ENCODE results near the gene CD3G.
A peak's percentile ranks its signal among the peaks of the same experiment; 100 is the strongest.
"Not testable (repeated sequence)": the region's sequence is repeated elsewhere in the genome, so short reads cannot be mapped to it uniquely, and the experiment has no call there.

Gene CD3G

GRCh38 chr11:118382954-118383353, 38.8 kb downstream of the CD3G start:
- DNase-seq = no peak

DNA sequence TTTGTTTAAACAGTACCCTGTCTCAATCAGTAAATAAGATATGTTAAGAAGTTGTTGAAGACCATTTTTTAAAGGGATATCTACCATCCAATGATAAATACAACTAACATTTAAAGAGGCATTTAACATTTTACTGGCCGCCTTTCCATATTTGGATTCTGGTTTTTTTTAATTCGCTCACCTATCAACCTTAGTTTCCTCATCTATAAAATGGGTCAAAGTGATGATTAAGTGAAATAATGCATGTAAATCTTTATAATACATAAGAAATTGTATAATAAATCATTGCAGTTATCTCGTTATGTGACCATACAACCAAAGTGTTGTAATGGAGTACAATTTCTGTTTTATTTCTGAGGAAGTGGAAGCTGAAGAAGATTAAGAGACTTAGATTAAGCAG, 39.5 kb downstream of the CD3G start:
- DNase-seq = no peak

GRCh38 chr11:118396097-118396501, 52.0 kb downstream of the CD3G start:
- DNase-seq = no peak

- no peak for DNase-seq
Observed at GRCh38 chr11:118397448-118397847, 53.3 kb downstream of the CD3G start.

GRCh38 chr11:118398791-118399559, 54.8 kb downstream of the CD3G start:
- DNase-seq = no peak

GRCh38 chr11:118401151-118401879, 57.2 kb downstream of the CD3G start, which contains the start of gene ATP5MG:
Gene ATP5MG (plus strand): TSS chr11:118401606. CDS start chr11:118401666, 60 bp downstream.
- peak; percentile 93 for DNase-seq

DNA sequence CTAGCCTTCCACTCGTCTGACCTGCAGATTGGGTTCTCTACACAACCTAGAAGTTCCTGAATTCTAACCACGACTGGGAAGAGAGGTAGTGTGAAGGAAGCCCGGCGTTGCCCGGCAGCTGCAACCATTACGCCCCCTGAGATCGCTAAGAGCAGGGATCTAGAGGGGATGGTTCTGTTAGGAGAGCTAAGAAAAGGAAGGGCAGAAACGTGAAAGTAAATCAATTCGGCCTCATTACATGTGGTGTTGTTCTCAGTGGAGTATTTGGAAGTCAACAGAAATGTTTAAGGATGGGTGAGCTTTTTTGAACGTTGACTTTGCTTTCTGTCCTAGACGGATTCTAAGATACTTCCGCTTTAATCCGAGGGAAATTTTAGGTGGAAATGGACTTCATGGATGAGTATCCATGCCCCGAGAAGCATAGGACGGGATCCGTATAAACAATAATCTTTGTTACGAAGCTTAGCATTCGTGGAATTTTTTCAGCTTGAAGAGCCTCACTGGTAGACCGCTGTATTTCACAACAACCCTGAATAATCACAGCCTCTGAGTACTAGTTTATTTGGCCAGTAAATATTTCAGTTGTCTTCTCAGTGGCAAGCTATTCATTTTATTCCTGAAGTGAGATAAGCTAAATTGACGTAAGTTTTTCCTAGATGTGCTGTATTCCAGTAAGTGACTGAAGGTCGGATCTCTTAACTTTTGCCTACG, 57.9 kb downstream of the CD3G start:
- DNase-seq = no peak

- DNase-seq = not testable (repeated sequence)
Observed at GRCh38 chr11:118402594-118402993, 58.5 kb downstream of the CD3G start.

Measured in femur (tissue), 1 donor.